SIG-M5 treated with dmso at 0.1 percent for 504 hours (cell line): Measurements from ENCODE around the gene CDH13.

ENCODE experiments used
- DNase-seq: peaks from one replicate; lab custom pipeline; 2025; ENCODE audit not compliant: unreplicated experiment; lab: John Stamatoyannopoulos, UW

Gene CDH13

GRCh38 chr16:83102336-83102735, 475.6 kb downstream of the CDH13 start:
- DNase-seq, result no peak

DNA sequence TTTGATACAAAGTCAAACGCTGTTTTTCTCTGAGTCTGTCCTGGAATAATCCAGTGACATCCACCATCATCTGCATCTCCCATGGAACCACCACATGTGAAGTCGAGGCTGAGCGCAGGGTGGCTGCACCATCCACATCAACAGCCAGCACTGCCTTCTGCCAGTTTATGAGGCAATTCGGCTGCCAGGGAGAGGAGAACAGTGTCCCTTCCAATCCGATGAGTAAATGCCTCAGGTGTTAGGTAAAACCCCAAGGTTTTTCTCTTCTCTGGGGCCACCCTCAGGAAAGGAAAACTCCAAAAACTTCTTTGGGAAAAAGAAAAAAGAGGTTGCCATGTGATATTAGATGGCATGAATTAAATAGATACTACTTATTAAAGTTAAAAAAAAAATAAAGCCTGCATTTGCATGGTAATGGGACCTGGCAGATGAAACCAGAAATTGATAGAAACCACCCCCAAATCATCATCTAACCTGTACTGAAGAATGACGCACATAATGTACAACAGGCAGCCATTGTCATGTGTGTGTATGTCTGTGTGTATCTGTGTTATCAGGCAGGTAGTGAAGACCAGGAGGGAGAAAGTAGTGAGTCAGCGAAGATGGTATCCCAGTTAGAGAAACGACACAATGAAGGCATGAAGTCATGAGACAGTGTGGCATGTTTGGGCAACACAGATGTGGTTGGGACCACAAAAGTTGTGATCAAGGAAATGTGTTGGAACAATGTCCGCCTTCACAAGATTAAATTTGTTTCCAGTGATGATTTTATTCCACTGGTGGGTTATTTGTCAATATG, 478.7 kb downstream of the CDH13 start:
- DNase-seq, result no peak

DNA sequence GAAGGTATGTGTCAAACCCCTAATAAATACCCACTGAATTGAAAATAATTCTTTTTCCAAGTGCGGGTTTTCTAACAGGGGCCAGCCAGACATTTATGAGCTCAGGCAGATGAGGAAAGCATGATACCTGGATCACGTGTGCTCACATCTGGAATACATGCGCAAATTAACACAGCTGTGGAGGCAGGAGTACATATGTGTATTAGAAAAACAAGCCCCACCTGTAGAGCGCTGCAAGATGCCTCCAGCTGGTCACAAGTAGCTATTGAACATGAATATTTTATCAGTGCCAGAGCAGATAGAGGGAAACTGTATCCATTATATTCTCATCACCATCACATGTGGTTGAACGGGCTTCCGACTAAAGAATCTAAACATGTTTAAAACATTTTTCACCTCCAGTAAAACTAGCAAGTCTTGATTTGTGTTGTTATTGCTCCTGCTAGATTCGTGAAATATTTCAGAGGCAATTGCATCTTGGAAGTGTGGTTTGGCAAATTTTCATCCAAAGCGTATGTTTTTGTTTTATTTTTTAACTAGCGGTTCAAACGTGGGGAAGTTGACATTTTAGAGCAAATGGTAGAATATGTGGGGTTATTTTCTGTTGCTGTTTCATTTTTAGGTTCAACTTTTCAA, 482.8 kb downstream of the CDH13 start:
- no peak for DNase-seq

DNA sequence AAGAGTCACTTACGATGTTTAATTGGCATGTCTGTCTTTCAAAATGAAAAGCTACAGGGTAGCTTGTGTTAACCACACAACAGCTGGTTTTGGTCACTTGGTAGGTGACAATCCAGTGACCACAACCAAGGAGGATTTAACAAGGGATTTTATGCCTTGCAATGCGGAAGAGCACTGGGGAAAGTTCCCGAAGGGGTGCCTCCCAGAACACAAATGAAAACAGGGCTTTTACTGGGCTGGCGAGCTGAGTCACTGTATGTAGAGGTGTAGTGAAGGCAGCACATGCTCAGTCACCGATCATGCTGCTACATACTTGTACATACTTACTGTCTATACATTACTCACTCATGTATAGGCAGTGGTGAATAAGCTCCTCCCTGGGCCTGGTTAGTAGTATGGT, 483.5 kb downstream of the CDH13 start:
- DNase-seq, result no peak

GRCh38 chr16:83113317-83113716, 486.5 kb downstream of the CDH13 start:
- no peak for DNase-seq

GRCh38 chr16:83113811-83114210, 487.0 kb downstream of the CDH13 start:
- DNase-seq, result no peak

DNA sequence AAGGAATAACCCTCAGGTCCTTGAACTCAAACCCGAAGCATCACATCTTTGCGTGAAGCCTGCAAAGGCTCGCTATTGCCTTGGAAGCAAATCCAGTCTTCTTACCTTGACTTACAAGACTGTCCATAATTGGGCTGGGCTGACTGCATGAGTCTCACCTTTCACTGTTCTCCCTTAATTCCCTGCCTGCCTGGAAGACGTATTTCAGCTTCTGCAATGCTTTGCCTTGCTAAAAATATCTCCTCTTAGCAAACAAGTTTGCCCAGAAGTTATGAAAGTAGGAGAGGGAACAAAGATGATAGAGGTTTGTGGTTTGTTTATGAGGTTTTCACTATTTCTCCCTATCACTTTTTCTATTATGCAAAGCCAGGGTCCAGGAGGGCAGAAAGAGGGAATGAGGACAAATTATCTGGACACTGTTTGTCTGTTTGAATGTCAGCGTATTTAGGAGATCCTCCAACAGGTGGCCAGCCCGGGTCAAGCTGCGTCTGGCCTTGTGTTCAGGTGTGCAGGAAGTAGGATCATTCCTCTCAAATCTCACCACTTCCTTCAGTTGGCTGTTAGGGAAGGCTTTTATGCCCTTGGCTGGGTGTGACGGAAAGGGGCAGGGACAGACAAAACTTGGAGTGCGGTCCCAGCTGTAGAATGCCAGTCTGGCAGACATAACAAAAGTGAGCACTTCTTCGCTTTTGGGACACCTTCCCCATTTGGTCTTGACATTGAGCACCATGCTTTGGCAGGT, 488.9 kb downstream of the CDH13 start:
- no peak for DNase-seq

DNA sequence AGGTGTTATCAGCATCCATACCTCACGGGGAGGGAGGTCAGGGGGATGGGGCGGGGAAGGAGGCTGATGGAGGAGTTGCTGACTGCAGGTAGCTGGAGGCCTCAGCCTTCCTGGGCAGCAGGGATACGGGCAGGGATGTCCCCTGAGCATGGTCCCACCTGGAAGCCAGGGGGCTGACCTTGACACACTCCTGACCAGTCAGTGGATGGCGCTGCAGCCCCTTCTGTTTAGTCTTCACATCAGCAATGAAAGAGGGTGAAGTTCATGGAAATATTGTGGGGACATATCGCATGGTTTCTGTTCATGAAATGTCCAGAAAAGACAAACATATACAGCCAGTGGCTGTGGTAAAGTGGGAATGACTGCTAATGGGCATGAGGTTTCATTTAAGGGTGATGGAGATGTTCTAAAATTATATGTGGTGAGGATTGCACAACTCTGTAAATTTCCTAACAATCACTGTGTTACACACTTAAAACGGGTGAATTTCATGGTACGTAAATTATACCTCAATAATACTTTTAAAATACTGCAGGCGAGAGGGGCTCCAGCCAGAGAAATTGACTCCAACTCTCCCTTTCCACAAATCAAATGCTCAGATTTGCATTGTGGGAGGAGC, 489.6 kb downstream of the CDH13 start:
- no peak for DNase-seq

DNA sequence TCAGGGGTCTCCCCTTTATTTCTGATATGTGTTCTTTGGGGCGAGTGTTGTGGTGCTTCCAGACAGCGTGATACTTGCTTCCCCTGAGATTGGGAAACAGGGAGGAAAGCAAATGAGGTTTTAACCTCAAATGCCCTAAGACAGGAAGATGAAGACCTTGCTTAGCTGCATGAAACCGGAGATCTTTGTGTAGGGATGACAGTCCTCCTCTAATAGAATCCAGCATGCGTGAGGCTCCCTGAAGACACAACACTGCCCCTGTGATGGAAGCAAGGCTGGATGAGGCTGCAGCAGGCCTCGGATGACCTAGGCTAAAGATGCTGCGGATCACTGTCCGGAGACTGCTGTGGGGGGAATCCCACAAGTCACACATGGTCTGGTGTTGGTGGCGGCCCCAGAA, 491.0 kb downstream of the CDH13 start:
- DNase-seq, result no peak

GRCh38 chr16:83118365-83118764, 491.6 kb downstream of the CDH13 start:
- DNase-seq, result no peak

GRCh38 chr16:83125999-83126568, 499.3 kb downstream of the CDH13 start:
- DNase-seq, result no peak

DNA sequence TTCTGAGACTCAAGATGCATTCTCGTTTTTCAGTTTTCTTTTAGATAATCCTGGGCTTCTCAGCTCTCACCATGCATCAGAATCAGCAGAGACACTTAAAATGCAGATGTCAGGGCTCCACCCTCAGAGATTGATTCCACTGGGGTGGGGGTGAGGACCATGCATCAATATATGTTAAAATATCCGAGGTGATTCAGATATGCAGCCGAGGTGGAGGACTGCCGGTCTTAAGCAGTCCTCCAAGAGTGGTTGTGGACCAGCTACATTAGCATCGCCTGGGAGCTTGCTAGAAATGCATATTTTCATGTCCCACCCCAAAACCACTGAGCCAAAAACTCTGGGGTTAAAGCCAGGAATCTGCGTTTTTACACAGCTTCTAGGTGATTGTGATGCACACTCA, 501.3 kb downstream of the CDH13 start:
- DNase-seq, result no peak

- no peak for DNase-seq
Measured at GRCh38 chr16:83130039-83130438, 503.3 kb downstream of the CDH13 start.

DNA sequence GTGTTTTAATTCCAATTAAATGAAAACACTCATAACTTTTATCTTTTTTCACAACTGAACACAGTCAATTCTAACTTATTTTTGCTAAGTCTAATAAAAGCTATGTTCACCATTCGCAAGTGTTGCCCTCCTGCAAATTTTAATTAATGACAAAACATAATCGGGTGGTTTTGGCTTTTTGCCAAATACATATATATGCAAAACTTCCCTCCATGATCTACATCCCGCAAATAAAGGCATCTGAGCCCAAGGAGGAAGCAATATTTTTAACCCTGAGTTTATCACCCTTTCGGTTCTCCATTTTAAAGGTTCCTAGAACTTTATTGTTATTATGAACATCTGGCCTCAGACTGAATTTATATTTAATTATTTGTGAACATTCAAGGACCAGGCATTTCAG, 507.9 kb downstream of the CDH13 start:
- no peak for DNase-seq

DNA sequence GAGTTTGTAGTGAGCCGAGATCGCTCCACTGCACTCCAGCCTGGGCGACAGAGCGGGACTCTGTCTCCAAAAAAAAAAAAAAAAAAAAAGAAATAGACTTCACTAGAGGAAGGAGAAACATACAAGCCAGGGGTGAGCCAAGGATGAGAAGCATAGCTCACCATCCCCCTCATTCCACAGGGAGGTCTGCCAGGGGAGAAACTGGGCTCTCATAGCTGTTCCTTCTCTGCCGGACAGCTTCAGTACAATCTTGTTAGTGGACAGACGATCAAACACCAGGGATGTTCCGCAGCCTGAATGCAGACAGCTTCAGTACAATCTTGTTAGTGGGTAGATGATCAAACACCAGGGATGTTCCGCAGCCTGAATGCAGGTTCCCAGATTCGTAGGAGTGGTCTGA, 509.6 kb downstream of the CDH13 start:
- no peak for DNase-seq

- DNase-seq, result no peak
Measured at GRCh38 chr16:83136924-83137323, 510.2 kb downstream of the CDH13 start.

DNA sequence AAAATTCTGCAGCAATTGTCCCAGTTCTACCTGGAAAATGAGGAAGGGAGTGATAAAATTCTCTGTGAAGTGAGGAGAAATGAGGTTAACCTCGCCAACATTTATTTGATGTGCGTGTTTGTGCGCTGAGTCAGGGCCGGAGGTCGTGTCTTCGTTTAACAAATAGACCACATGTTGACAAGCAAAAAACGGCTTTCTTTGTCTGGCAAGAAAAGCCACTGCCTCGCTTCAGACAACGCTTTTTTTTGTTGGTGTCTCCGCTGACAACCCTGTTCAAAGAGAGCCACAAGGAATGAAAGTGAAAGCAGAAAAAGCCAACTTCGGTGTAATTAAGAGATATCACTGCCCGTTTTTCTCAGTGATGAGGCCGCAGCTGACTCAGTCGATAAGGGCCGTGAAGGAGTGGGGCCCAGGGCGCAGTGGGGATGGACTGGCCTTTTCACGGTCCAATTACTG, 510.6 kb downstream of the CDH13 start:
- no peak for DNase-seq

DNA sequence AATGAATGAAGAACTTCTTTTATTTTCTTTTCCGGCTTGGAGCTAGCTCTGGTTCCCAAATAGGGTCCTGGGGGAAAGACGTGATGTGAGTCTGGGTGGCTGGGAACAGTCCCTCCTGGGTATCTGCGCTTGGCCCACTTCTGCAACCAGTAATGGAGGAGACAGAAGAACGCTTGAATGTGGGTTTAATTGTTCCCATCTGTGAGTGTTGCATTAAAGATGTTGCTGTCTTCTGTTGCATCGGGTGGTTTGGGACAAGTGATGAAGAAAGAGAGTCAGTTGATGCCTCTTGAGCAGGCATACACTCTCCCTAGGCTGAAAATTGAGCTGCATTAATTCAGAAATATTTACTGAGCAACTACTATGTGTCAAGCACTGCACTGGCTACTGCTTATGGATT, 511.1 kb downstream of the CDH13 start:
- no peak for DNase-seq

GRCh38 chr16:83138512-83138911, 511.7 kb downstream of the CDH13 start:
- no peak for DNase-seq

DNA sequence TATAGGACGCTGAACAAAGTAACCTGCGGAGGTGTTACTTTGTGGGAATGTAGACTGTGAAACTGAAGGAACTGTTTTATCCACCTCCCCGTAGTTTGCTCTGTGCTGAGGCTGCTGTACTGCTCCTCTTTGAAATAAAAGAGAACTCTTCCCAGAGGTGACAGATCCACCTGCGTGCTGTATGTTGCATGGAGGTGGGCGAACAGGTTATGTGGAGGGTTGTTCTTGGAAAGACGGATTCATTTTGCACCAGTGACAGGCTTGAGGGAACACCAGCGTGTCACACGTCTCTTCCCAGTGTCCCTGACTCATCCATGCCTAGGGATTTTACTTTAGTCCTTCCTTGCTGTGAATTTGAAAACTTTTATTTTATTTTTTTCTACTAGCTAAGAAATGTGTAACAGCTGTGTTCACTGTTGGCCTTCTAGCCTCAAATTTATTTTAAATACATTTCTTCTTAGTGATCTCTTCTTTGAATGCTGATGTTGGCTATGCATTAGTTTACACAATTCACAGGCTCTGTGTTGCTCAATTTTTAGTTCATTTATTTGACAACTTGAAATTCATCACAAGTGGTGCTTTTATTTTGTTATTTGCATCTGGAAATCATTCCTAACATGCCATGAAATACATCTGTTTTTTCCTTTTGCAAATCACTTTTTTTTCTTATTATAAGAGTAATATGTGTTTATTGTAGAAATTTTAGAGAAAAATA, 512.4 kb downstream of the CDH13 start:
- DNase-seq, result no peak

DNA sequence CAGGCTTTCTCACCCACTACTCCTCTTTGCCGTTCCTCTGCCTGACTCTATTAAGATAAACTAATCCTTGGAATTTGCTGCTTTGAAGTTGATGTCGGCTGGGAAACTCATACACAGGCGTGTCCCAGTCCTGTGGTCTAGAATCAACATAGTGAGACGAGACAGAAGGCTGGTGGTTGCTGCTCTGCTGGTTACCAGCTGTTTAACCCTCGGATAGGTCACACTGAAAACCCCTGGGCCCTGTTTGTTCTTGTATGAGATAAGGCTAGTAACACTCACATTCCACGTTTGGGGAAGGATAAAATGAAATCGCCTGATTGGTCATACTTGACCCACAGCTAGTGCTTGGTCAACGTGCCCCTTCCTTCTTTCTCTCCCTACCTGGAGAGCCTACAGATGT, 517.0 kb downstream of the CDH13 start:
- DNase-seq, result no peak
